AG04450 (cell line): ENCODE results near the gene INTS1. TPM values are rescaled to one million over a fixed set of nuclear protein-coding genes. Genes with fewer than 3 reads are reported as not detected.
A peak's percentile ranks its signal among the peaks of the same experiment; 100 is the strongest.

Source experiments
- CTCF ChIA-PET: fragments of 300-600, 350-600 bp; formaldehyde crosslinking; extraction: SDS; loops from one replicate; lab custom pipeline; 2022; ENCODE audit warnings: antibody characterized with exemption, inconsistent platforms; lab: Charles Lee
- POLR2A ChIA-PET: fragments of 350-600 bp; formaldehyde crosslinking; extraction: SDS; loops from one replicate; lab custom pipeline; 2021; ENCODE audit warnings: antibody characterized with exemption, inconsistent platforms; lab: Yijun Ruan, JAX
- DNase-seq: peaks from one replicate; pipeline ENCODE4 v3.0.0-alpha.2; 2011; ENCODE audit warnings: low read depth, low spot score
- H3K27ac ChIP-seq: one replicate; pipeline ENCODE4 v1.5.1; 2012; ENCODE audit warnings: low read depth, low read length, control low read depth
- H3K27me3 ChIP-seq: one replicate; pipeline ENCODE4 v1.6.0; 2012; ENCODE audit warnings: low read length; ENCODE audit not compliant: control insufficient read depth, insufficient read depth
- H3K4me3 ChIP-seq: 2 replicates; pipeline ENCODE4 v1.5.1; 2011; ENCODE audit warnings: mild to moderate bottlenecking, low read depth, low read length, control low read depth
- H3K9me3 ChIP-seq: 2 replicates; pipeline ENCODE4 v1.5.1; 2012; ENCODE audit warnings: low read length; ENCODE audit not compliant: control insufficient read depth, insufficient read depth
- CTCF ChIP-seq: IDR thresholded peaks from 2 replicates; pipeline ENCODE4 v1.5.1; 2011; ENCODE audit warnings: low read depth, low read length, control low read depth, inconsistent platforms
- polyA plus RNA-seq: library from polyadenylated mRNA; depleted of rRNA; stranded (reverse); fragments of >200 nt; gene quantifications from 2 replicates; pipeline ENCODE4 v1.2.3, GENCODE V29; 2011

Gene INTS1
- polyA plus RNA-seq, 1 experiment, result 9.0 TPM

GRCh38 chr7:1461646-1462375 lies 42.4 kb downstream of the INTS1 start:
- DNase-seq, result no peak
- Histone ChIP-seq H3K9me3 (no peaks in the 10 kb centered on the region; the same call in 1 of the 2 replicates), H3K4me3 (no peak overlapping the region), H3K27ac (no peak overlapping the region), H3K27me3 (peaks cover 3% of the 10 kb centered on the region)
- ChIA-PET POLR2A (no interaction called here), CTCF (interaction anchor here (2.8 kb wide), 1 partner anchor 13 kb away, joined by 11 read pairs; no protein-coding TSS in a partner anchor)
- no peak for TF ChIP-seq CTCF

- no peak for TF ChIP-seq CTCF
- Histone ChIP-seq H3K4me3 (peak overlapping the region; percentile 58), H3K27me3 (peaks cover 3% of the 10 kb centered on the region), H3K27ac (no peak overlapping the region), H3K9me3 (no peaks in the 10 kb centered on the region; the same call in 1 of the 2 replicates)
- POLR2A ChIA-PET, result interaction anchor here (0.6 kb wide), 1 partner anchor 213 kb away, joined by 9 read pairs; no protein-coding TSS in a partner anchor
- DNase-seq, result no peak
- CTCF ChIA-PET, result interaction anchor here (2.8 kb wide), 1 partner anchor 13 kb away, joined by 11 read pairs; no protein-coding TSS in a partner anchor
Observed at GRCh38 chr7:1460821-1461645, 43.2 kb downstream of the INTS1 start.

GRCh38 chr7:1459920-1460820 lies 44.0 kb downstream of the INTS1 start:
- POLR2A ChIA-PET, result interaction anchor here (0.6 to 1.6 kb wide), 4 partner anchors 13 to 555 kb away, joined by 3 to 9 read pairs (median 6); no protein-coding TSS in a partner anchor
- H3K9me3 ChIP-seq, result no peaks in the 10 kb centered on the region; the same call in 1 of the 2 replicates
- CTCF ChIA-PET, result interaction anchor here (2.8 kb wide), 1 partner anchor 14 kb away, joined by 11 read pairs; no protein-coding TSS in a partner anchor
- peak overlapping the region; percentile 58 for H3K4me3 ChIP-seq
- peak overlapping the region; percentile 47 for H3K27ac ChIP-seq
- TF ChIP-seq CTCF, result no peak
- no peak for DNase-seq
- H3K27me3 ChIP-seq, result peaks cover 3% of the 10 kb centered on the region

GRCh38 chr7:1459512-1459892 lies 44.7 kb downstream of the INTS1 start:
- peak overlapping the region; percentile 92 for H3K4me3 ChIP-seq
- peaks cover 3% of the 10 kb centered on the region for H3K27me3 ChIP-seq
- CTCF ChIA-PET, result no interaction called here
- TF ChIP-seq CTCF, result no peak
- POLR2A ChIA-PET, result interaction anchor here (0.6 to 1.6 kb wide), 3 partner anchors 12 to 555 kb away, joined by 3 to 6 read pairs (median 5); no protein-coding TSS in a partner anchor
- no peaks in the 10 kb centered on the region; the same call in 1 of the 2 replicates for H3K9me3 ChIP-seq
- DNase-seq, result peak; percentile 95
- H3K27ac ChIP-seq, result no peak overlapping the region
